B cell (primary cell): ENCODE results near the gene RET. TPM values are rescaled to one million over a fixed set of nuclear protein-coding genes. Genes with fewer than 3 reads are reported as not detected.

Source experiments
- ATAC-seq: fragments of 200-7000 bp; cut with Tn5 transposase; one replicate; pipeline ENCODE4 v1.10.0; 2021; ENCODE audit warnings: low read depth, mild to moderate bottlenecking, moderate number of reproducible peaks, moderate library complexity
- CTCF ChIA-PET: fragments of 350-600 bp; sonication (Branson Sonifier 250); formaldehyde crosslinking; loops from one replicate; lab custom pipeline; 2021; ENCODE audit warnings: antibody characterized with exemption, inconsistent platforms; lab: Charles Lee
- POLR2A ChIA-PET: fragments of 350-600 bp; sonication (Branson Sonifier 250); formaldehyde crosslinking; loops from one replicate; lab custom pipeline; 2021; ENCODE audit warnings: antibody characterized with exemption; lab: Charles Lee
- DNase-seq: peaks from one replicate; pipeline ENCODE4 v3.0.0; 2013
- H2AFZ ChIP-seq: 2 replicates; pipeline ENCODE4 v1.6.1; 2012; ENCODE audit warnings: mild to moderate bottlenecking, low read depth, low read length; ENCODE audit not compliant: insufficient read depth, poor library complexity, severe bottlenecking
- H3K27ac ChIP-seq, 2 donors: 1 replicate in 1 of 2; 2 replicates in 1 of 2; pipeline ENCODE4 v1.5.1; 2012 to 2013; ENCODE audit warnings: low read length in 2 of 2, mild to moderate bottlenecking in 2 of 2, moderate library complexity in 1 of 2
- H3K27me3 ChIP-seq, 4 experiments: fragments of 200-600 bp in 1 of 4; sonication (generic) in 1 of 4; replicated peaks in 1 of 4; 1 replicate in 2 of 4; 2 replicates in 2 of 4; pipeline versions ENCODE4 v1.6.1 to v1.7.0; 2013 to 2016; ENCODE audit warnings: low read length in 3 of 4, mild to moderate bottlenecking in 2 of 4, mixed read lengths in 1 of 4, moderate library complexity in 1 of 4; ENCODE audit not compliant: insufficient read depth in 4 of 4, control insufficient read depth in 3 of 4; ENCODE audit errors: control extremely low read depth in 1 of 4
- H3K36me3 ChIP-seq, 2 experiments: replicated peaks in 1 of 2; 1 replicate in 1 of 2; 2 replicates in 1 of 2; pipeline versions ENCODE4 v1.6.1 to v1.7.1; 2013; ENCODE audit warnings: low read length in 1 of 2; ENCODE audit not compliant: insufficient read depth in 2 of 2, control insufficient read depth in 1 of 2; ENCODE audit errors: control extremely low read depth in 1 of 2, extremely low read depth in 1 of 2
- H3K4me1 ChIP-seq, 2 donors: fragments of 200-600 bp in 1 of 2; sonication (generic) in 1 of 2; 1 replicate in 1 of 2; 2 replicates in 1 of 2; pipeline versions ENCODE4 v1.5.1 to v1.6.1; 2013 to 2017; ENCODE audit warnings: low read length in 2 of 2; ENCODE audit not compliant: control insufficient read depth in 2 of 2, insufficient read depth in 2 of 2
- H3K4me2 ChIP-seq: replicated peaks from 2 replicates; pipeline ENCODE3; 2012; ENCODE audit warnings: mild to moderate bottlenecking, low read depth, low read length; ENCODE audit not compliant: poor library complexity, severe bottlenecking
- H3K4me3 ChIP-seq, 5 experiments: fragments of 200-600 bp in 1 of 5; sonication (generic) in 1 of 5; 1 replicate in 3 of 5; 2 replicates in 2 of 5; pipeline versions ENCODE4 v1.5.1 to v1.7.0; 2011 to 2016; ENCODE audit warnings: low read length in 4 of 5, mild to moderate bottlenecking in 4 of 5, low read depth in 2 of 5, control low read depth in 1 of 5, moderate library complexity in 1 of 5; ENCODE audit not compliant: insufficient read depth in 1 of 5; ENCODE audit errors: control extremely low read depth in 1 of 5, extremely low read depth in 1 of 5
- H3K79me2 ChIP-seq: fragments of 200-600 bp; sonication (generic); one replicate; pipeline ENCODE4 v1.6.0; 2016; ENCODE audit warnings: low read length; ENCODE audit not compliant: control insufficient read depth, insufficient read depth
- H3K9ac ChIP-seq: fragments of 200-600 bp; sonication (generic); 2 replicates; pipeline ENCODE4 v1.6.1; 2017; ENCODE audit warnings: mild to moderate bottlenecking, low read length, moderate library complexity
- H3K9me3 ChIP-seq, 3 donors: one replicate each; pipeline versions ENCODE4 v1.6.1 to v1.7.1; 2013; ENCODE audit warnings: low read length in 2 of 3; ENCODE audit not compliant: control insufficient read depth in 2 of 3, insufficient read depth in 1 of 3; ENCODE audit errors: control extremely low read depth in 1 of 3
- H4K20me1 ChIP-seq: 2 replicates; pipeline ENCODE4 v1.6.0; 2012; ENCODE audit warnings: mild to moderate bottlenecking, low read length; ENCODE audit not compliant: insufficient read depth, control insufficient read depth, poor library complexity, severe bottlenecking
- H3K27ac Mint-ChIP-seq: one replicate; pipeline ENCODE4 v1.8.0; 2021; ENCODE audit warnings: mixed read lengths
- H3K27me3 Mint-ChIP-seq: one replicate; pipeline ENCODE4 v1.8.0; 2021; ENCODE audit warnings: mixed read lengths
- H3K4me1 Mint-ChIP-seq: one replicate; pipeline ENCODE4 v1.8.0; 2021; ENCODE audit warnings: mixed read lengths
- H3K4me3 Mint-ChIP-seq: one replicate; pipeline ENCODE4 v1.8.0; 2021; ENCODE audit warnings: mixed read lengths
- H3K9me3 Mint-ChIP-seq: one replicate; pipeline ENCODE4 v1.8.0; 2022; ENCODE audit warnings: mixed read lengths; ENCODE audit not compliant: insufficient read depth
- EZH2 ChIP-seq: IDR thresholded peaks from 2 replicates; pipeline ENCODE4 v1.6.1; 2012; ENCODE audit warnings: borderline replicate concordance, low read depth, mild to moderate bottlenecking, moderate library complexity, low read length; ENCODE audit not compliant: insufficient read depth, poor library complexity, severe bottlenecking
- WGBS: methylation state at CpG from one replicate; pipeline ENCODE4 v1.1.5; 2013; ENCODE audit warnings: missing lambda C conversion rate; ENCODE audit not compliant: insufficient coverage; 5-methylcytosine and 5-hydroxymethylcytosine counted together
- intact Hi-C: fragments of 100-400 bp; cut with micrococcal nuclease; formaldehyde crosslinking; loops from one replicate; pipeline ENCODE4 v1.10.0; 2022
- polyA plus RNA-seq: library from polyadenylated mRNA; depleted of rRNA; stranded (reverse); fragments of >200 nt; gene quantifications from 2 replicates; pipeline ENCODE4 v1.2.3, GENCODE V29; 2012
- total RNA-seq, 2 donors: library from RNA; stranded (reverse); fragments of 120-200 nt in 1 of 2; gene quantifications; 1 replicate in 1 of 2; 2 replicates in 1 of 2; pipeline versions ENCODE4 v1.2.3 to v1.2.4, GENCODE V29; 2013 to 2022
- TF ChIP-seq, protein P1 (sequence below): fragments of 200-600 bp; IDR thresholded peaks from one replicate; pipeline ENCODE4 v1.8.0; 2022; ENCODE audit warnings: antibody characterized with exemption, mild to moderate bottlenecking

RET gene
- total and polyA plus RNA-seq, 2 donors (not counting 1 experiment from before 2014, with no cell fraction given), result 0.16 to 0.27 TPM

DNA sequence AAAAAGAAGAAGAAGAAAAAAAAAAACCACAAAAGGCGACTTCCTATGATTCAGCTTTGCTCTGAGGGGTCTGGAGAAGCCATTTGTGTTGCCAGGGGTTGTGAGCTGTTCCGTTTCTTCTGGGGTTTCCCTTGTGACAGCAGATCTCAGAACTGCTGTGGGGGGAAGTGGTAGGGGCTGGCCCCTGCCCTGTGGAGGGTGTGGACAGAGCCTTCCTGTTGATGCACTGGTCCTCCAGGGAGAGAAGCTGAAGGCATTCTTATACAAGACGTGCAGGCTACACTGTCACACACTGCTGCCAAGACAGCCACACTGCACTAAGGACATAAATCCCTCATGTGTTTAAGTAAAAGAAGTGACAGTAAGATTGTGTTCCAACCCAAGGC lies 44.1 kb downstream of the RET start:
- peak; percentile 65 for DNase-seq
- Histone ChIP-seq H4K20me1 (no peaks in the 10 kb centered on the region), H2AFZ (peak overlapping the region; percentile 61), H3K4me1 (peaks cover 23 to 36% of the 10 kb centered on the region in 2 donors), H3K4me2 (peak overlapping the region; percentile 47), H3K79me2 (no peaks in the 10 kb centered on the region), H3K9ac (no peak overlapping the region), H3K27ac (peak overlapping the region; percentile 51 to 70), H3K9me3 (peaks cover 0 to 3% (median 0%) of the 10 kb centered on the region in 3 donors), H3K36me3 (no peaks in the 10 kb centered on the region), H3K4me3 (no peak overlapping the region), H3K27me3 (no peaks in the 10 kb centered on the region)
- Mint-ChIP-seq H3K4me1 (peaks cover 34% of the 10 kb centered on the region), H3K27me3 (no peaks in the 10 kb centered on the region), H3K9me3 (no peaks in the 10 kb centered on the region), H3K4me3 (peak overlapping the region; percentile 71), H3K27ac (peak overlapping the region; percentile 95)
- POLR2A ChIA-PET, result interaction anchor here (2.4 kb wide), 1 partner anchor 17 kb away, joined by 7 read pairs; the partner anchor contains the start of gene CSGALNACT2
- CTCF ChIA-PET, result interaction anchor here (0.6 to 2.3 kb wide), 3 partner anchors 13 to 228 kb away, joined by 3 to 9 read pairs (median 3); partner anchors contain the start of gene CSGALNACT2
- ATAC-seq, result peak; percentile 91
- intact Hi-C loops, result no loop called here
- 0% methylated on average over 1 of the region's 3 CpGs for WGBS
- TF ChIP-seq EZH2, result no peak
- TF ChIP-seq, protein P1, sequence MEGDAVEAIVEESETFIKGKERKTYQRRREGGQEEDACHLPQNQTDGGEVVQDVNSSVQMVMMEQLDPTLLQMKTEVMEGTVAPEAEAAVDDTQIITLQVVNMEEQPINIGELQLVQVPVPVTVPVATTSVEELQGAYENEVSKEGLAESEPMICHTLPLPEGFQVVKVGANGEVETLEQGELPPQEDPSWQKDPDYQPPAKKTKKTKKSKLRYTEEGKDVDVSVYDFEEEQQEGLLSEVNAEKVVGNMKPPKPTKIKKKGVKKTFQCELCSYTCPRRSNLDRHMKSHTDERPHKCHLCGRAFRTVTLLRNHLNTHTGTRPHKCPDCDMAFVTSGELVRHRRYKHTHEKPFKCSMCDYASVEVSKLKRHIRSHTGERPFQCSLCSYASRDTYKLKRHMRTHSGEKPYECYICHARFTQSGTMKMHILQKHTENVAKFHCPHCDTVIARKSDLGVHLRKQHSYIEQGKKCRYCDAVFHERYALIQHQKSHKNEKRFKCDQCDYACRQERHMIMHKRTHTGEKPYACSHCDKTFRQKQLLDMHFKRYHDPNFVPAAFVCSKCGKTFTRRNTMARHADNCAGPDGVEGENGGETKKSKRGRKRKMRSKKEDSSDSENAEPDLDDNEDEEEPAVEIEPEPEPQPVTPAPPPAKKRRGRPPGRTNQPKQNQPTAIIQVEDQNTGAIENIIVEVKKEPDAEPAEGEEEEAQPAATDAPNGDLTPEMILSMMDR, result no peak

DNA sequence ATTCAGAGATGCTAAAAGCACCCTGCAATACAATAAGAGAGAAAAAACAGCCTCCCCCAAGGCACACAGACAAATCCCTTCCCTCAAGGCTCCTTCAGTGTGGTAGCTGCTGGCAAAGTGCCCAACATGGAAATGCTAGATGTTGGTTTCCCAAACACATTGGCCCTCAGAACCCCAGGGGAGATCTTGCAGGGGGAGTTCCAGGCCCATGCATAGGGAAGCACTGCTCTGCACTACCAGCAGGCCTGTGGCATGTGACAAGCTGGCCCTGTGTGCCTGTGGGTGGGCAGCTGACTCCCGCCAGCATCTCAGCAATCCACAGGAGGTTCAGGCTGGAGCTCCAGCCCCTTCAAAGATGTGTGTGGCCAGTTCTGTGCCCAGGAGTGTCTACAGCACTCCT lies 44.6 kb downstream of the RET start:
- ChIA-PET POLR2A (interaction anchor here (2.4 kb wide), 1 partner anchor 16 kb away, joined by 7 read pairs; the partner anchor contains the start of gene CSGALNACT2), CTCF (interaction anchor here (0.6 to 2.3 kb wide), 3 partner anchors 12 to 228 kb away, joined by 3 to 9 read pairs (median 3); partner anchors contain the start of gene CSGALNACT2)
- peak overlapping the region; percentile 71 for H3K4me3 Mint-ChIP-seq
- H3K27ac ChIP-seq, result peak overlapping the region; percentile 51 to 70
- H3K9ac ChIP-seq, result no peak overlapping the region
- peak overlapping the region; percentile 47 for H3K4me2 ChIP-seq
- 25% methylated on average over 1 of the region's 1 CpG for WGBS
- H3K79me2 ChIP-seq, result no peaks in the 10 kb centered on the region
- ATAC-seq (no peak), DNase-seq (peak; percentile 30)
- no peaks in the 10 kb centered on the region for H3K27me3 Mint-ChIP-seq
- no peaks in the 10 kb centered on the region for H3K27me3 ChIP-seq
- no peaks in the 10 kb centered on the region for H4K20me1 ChIP-seq
- H2AFZ ChIP-seq, result peak overlapping the region; percentile 61
- H3K9me3 Mint-ChIP-seq, result no peaks in the 10 kb centered on the region
- H3K9me3 ChIP-seq, result peaks cover 0 to 3% (median 0%) of the 10 kb centered on the region in 3 donors
- no peaks in the 10 kb centered on the region for H3K36me3 ChIP-seq
- no peak for TF ChIP-seq EZH2
- TF ChIP-seq, protein P1, result no peak
- peak overlapping the region; percentile 95 for H3K27ac Mint-ChIP-seq
- peaks cover 39% of the 10 kb centered on the region for H3K4me1 Mint-ChIP-seq
- peaks cover 27 to 40% of the 10 kb centered on the region in 2 donors for H3K4me1 ChIP-seq
- H3K4me3 ChIP-seq, result no peak overlapping the region
- intact Hi-C loops, result no loop called here
